ENCODE results near the gene RAPGEF4. TPM values are rescaled to one million over a fixed set of nuclear protein-coding genes. Genes with fewer than 3 reads are reported as not detected.

The RAPGEF4 gene
- polyA plus RNA-seq, 3 donors, result not detected

DNA sequence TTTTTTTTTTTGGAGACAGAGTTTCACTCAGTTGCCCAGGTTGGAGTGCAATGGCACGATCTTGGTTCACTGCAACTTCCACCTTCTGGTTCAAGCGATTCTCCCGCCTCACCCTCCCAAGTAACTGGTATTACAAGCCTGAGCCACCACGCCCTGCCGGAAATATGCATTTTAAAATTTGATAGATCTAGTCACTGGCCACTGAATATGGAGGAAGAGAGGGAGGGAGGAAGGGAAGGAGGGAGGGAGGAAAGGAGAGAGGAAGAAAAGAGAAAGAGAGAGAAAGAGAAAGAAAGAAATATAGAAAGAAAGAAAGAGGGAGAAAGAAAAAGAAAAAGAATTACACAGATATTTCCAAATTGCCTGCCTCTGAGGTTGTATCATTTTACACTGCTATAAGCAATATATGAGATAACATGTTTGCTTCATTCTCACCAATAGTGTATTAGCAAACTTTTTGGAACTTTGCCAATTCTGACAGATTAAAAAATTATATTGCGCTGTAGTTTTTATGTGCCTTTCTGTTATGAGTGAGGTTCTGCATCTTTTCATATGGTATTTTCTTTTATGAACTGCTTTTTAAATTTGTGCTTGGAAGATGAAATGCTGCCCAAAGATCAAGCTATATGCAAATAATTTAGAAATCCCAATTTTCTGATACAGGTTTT, 178.8 kb downstream of the RAPGEF4 start:
- Histone ChIP-seq H3K4me2 (replicated peaks; ENCODE audit: extremely low read depth, low read length, poor library complexity, severe bottlenecking) (no peak overlapping the region), H3K9ac (ENCODE audit: insufficient read depth, low read length, poor library complexity, severe bottlenecking) (no peak overlapping the region), H3K27ac (ENCODE audit: low read depth in 1 of 2, low read length in 2 of 2) (no peak overlapping the region), H3K9me3 (replicated peaks in 1 of 2; ENCODE audit: control insufficient read depth in 1 of 2, insufficient read depth in 1 of 2, low read length in 2 of 2) (no peaks in the 10 kb centered on the region), H3K36me3 (replicated peaks in 1 of 2; ENCODE audit: control insufficient read depth in 1 of 2, insufficient read depth in 2 of 2, low read length in 2 of 2) (no peaks in the 10 kb centered on the region), H3K4me1 (ENCODE audit: control insufficient read depth in 1 of 2, insufficient read depth in 2 of 2, low read length in 2 of 2) (no peaks in the 10 kb centered on the region), H3K27me3 (ENCODE audit: control insufficient read depth in 2 of 2, insufficient read depth in 2 of 2, low read length in 2 of 2) (no peaks in the 10 kb centered on the region), H2AFZ (ENCODE audit: insufficient read depth, low read depth, low read length, poor library complexity, severe bottlenecking) (no peak overlapping the region), H3K4me3 (replicated peaks in 1 of 3; ENCODE audit: low read depth in 2 of 3, low read length in 3 of 3) (no peak overlapping the region), H3K79me2 (ENCODE audit: insufficient read depth, low read length) (no peaks in the 10 kb centered on the region), H4K20me1 (ENCODE audit: insufficient read depth, low read length) (no peaks in the 10 kb centered on the region)
- no peaks in the 10 kb centered on the region for H3K4me1 Mint-ChIP-seq
- TF ChIP-seq, protein P1, sequence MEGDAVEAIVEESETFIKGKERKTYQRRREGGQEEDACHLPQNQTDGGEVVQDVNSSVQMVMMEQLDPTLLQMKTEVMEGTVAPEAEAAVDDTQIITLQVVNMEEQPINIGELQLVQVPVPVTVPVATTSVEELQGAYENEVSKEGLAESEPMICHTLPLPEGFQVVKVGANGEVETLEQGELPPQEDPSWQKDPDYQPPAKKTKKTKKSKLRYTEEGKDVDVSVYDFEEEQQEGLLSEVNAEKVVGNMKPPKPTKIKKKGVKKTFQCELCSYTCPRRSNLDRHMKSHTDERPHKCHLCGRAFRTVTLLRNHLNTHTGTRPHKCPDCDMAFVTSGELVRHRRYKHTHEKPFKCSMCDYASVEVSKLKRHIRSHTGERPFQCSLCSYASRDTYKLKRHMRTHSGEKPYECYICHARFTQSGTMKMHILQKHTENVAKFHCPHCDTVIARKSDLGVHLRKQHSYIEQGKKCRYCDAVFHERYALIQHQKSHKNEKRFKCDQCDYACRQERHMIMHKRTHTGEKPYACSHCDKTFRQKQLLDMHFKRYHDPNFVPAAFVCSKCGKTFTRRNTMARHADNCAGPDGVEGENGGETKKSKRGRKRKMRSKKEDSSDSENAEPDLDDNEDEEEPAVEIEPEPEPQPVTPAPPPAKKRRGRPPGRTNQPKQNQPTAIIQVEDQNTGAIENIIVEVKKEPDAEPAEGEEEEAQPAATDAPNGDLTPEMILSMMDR (IDR thresholded peaks at IDR 0.05), result no peak
- intact Hi-C loops (cut with micrococcal nuclease), result no loop called here
- peaks cover 1 to 10% (median 6%) of the 10 kb centered on the region in 3 donors for H3K27me3 Mint-ChIP-seq (ENCODE audit: low read depth in 3 of 3)
- H3K9me3 Mint-ChIP-seq, result peaks cover 0 to 2% (median 0%) of the 10 kb centered on the region in 7 donors
- DNase-seq, result no peak
- no peak overlapping the region for H3K4me3 Mint-ChIP-seq
- WGBS (ENCODE audit: insufficient coverage), result 100% methylated on average over 3 of the region's 6 CpGs
- no peak overlapping the region for H3K27ac Mint-ChIP-seq
- H3K36me3 Mint-ChIP-seq, result no peaks in the 10 kb centered on the region

DNA sequence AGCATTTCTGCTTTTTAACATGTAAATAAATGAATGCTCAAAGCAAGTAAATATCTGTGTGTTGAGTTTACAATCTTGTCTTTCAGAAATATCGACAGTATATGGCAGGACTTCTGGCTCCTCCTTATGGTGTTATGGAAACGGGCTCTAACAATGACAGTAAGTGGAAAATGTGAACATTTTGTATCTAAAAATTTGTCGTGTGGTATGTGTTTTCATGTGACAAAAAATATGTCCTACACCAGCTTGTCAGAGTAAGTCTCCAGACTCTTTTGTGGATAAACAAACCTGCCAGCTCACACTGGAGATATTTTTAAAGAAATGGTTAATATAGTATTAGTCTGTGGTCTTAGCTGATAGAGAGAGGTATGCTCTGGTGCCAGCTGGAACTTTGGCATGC, 182.1 kb downstream of the RAPGEF4 start:
- no peak overlapping the region for H3K27ac Mint-ChIP-seq
- H3K4me3 Mint-ChIP-seq, result no peak overlapping the region
- Histone ChIP-seq H3K4me1 (ENCODE audit: control insufficient read depth in 1 of 2, insufficient read depth in 2 of 2, low read length in 2 of 2) (no peaks in the 10 kb centered on the region), H2AFZ (ENCODE audit: insufficient read depth, low read depth, low read length, poor library complexity, severe bottlenecking) (no peak overlapping the region), H3K27ac (ENCODE audit: low read depth in 1 of 2, low read length in 2 of 2) (no peak overlapping the region), H4K20me1 (ENCODE audit: insufficient read depth, low read length) (no peaks in the 10 kb centered on the region), H3K4me2 (replicated peaks; ENCODE audit: extremely low read depth, low read length, poor library complexity, severe bottlenecking) (no peak overlapping the region), H3K36me3 (replicated peaks in 1 of 2; ENCODE audit: control insufficient read depth in 1 of 2, insufficient read depth in 2 of 2, low read length in 2 of 2) (no peaks in the 10 kb centered on the region), H3K9ac (ENCODE audit: insufficient read depth, low read length, poor library complexity, severe bottlenecking) (no peak overlapping the region), H3K27me3 (ENCODE audit: control insufficient read depth in 2 of 2, insufficient read depth in 2 of 2, low read length in 2 of 2) (peaks cover 0 to 4% of the 10 kb centered on the region in 2 donors), H3K4me3 (replicated peaks in 1 of 3; ENCODE audit: low read depth in 2 of 3, low read length in 3 of 3) (no peak overlapping the region), H3K79me2 (ENCODE audit: insufficient read depth, low read length) (no peaks in the 10 kb centered on the region), H3K9me3 (replicated peaks in 1 of 2; ENCODE audit: control insufficient read depth in 1 of 2, insufficient read depth in 1 of 2, low read length in 2 of 2) (no peaks in the 10 kb centered on the region)
- TF ChIP-seq, protein P1 (IDR thresholded peaks at IDR 0.05), result no peak
- H3K36me3 Mint-ChIP-seq, result no peaks in the 10 kb centered on the region
- no peaks in the 10 kb centered on the region for H3K4me1 Mint-ChIP-seq
- WGBS (ENCODE audit: insufficient coverage), result 95% methylated on average over 2 of the region's 3 CpGs
- peaks cover 0 to 2% (median 0%) of the 10 kb centered on the region in 7 donors for H3K9me3 Mint-ChIP-seq
- intact Hi-C loops (cut with micrococcal nuclease), result no loop called here
- DNase-seq, result no peak
- peaks cover 6 to 14% (median 7%) of the 10 kb centered on the region in 3 donors for H3K27me3 Mint-ChIP-seq (ENCODE audit: low read depth in 3 of 3)
